ENCODE data around the gene PPP2R5C. TPM values are rescaled to one million over a fixed set of nuclear protein-coding genes. Genes with fewer than 3 reads are reported as not detected.

PPP2R5C gene
- total RNA-seq, 1 experiment from 2014 or later = 80.3 TPM

DNA sequence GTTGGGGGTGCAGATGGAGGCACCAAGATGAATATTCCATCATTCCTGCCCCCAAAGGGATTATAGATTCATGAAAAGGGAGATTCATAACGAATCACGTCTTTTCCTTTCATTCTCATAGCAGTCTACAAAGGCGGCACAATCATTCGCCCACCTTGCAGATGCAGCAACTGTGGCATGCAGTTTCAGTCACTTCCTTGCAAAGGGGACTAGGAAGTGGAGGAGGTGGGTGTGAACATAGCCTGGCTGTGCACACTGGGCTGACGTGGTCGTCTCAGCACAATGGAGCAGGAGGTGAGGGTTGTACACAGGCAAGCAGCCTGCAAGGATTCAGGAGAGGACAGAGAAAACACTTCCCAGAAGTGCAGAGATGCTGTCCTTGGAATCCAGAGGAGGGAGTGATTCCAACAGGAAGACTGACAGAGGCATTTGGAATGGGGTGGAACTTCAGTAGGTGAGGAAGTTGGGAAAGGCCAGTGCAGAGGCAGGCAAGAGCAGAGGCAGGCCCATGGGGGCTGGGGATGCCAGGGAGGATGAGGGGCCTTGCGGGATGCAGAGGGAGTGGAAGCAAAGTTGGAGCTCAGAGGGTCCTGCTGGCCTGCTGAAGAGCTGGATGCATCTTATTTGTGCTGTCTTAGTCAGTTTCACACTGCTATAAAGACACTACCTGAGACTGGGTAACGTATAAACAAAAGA lies 21.9 kb upstream of the PPP2R5C start:
- ATAC-seq (no peak), DNase-seq (ENCODE audit: low read depth, low spot score) (no peak)
- H3K36me3 ChIP-seq (ENCODE audit: control insufficient read depth, insufficient read depth, low read length) = no peaks in the 10 kb centered on the region
- TF ChIP-seq TCF7L2 (IDR thresholded peaks at IDR 0.05; ENCODE audit: low read depth, low read length) (no peak), POLR2AphosphoS5 (IDR thresholded peaks at IDR 0.05; ENCODE audit: low read depth, low read length) (no peak), SIN3A (IDR thresholded peaks at IDR 0.05; ENCODE audit: borderline replicate concordance, insufficient read depth, low read depth, low read length) (no peak)
- TF ChIP-seq, protein P1, sequence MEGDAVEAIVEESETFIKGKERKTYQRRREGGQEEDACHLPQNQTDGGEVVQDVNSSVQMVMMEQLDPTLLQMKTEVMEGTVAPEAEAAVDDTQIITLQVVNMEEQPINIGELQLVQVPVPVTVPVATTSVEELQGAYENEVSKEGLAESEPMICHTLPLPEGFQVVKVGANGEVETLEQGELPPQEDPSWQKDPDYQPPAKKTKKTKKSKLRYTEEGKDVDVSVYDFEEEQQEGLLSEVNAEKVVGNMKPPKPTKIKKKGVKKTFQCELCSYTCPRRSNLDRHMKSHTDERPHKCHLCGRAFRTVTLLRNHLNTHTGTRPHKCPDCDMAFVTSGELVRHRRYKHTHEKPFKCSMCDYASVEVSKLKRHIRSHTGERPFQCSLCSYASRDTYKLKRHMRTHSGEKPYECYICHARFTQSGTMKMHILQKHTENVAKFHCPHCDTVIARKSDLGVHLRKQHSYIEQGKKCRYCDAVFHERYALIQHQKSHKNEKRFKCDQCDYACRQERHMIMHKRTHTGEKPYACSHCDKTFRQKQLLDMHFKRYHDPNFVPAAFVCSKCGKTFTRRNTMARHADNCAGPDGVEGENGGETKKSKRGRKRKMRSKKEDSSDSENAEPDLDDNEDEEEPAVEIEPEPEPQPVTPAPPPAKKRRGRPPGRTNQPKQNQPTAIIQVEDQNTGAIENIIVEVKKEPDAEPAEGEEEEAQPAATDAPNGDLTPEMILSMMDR (IDR thresholded peaks at IDR 0.05) = no peak
- TF ChIP-seq, protein P2, sequence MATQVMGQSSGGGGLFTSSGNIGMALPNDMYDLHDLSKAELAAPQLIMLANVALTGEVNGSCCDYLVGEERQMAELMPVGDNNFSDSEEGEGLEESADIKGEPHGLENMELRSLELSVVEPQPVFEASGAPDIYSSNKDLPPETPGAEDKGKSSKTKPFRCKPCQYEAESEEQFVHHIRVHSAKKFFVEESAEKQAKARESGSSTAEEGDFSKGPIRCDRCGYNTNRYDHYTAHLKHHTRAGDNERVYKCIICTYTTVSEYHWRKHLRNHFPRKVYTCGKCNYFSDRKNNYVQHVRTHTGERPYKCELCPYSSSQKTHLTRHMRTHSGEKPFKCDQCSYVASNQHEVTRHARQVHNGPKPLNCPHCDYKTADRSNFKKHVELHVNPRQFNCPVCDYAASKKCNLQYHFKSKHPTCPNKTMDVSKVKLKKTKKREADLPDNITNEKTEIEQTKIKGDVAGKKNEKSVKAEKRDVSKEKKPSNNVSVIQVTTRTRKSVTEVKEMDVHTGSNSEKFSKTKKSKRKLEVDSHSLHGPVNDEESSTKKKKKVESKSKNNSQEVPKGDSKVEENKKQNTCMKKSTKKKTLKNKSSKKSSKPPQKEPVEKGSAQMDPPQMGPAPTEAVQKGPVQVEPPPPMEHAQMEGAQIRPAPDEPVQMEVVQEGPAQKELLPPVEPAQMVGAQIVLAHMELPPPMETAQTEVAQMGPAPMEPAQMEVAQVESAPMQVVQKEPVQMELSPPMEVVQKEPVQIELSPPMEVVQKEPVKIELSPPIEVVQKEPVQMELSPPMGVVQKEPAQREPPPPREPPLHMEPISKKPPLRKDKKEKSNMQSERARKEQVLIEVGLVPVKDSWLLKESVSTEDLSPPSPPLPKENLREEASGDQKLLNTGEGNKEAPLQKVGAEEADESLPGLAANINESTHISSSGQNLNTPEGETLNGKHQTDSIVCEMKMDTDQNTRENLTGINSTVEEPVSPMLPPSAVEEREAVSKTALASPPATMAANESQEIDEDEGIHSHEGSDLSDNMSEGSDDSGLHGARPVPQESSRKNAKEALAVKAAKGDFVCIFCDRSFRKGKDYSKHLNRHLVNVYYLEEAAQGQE (IDR thresholded peaks at IDR 0.05; ENCODE audit: insufficient read depth in 1 of 2, low read depth in 2 of 2, low read length in 1 of 2) = no peak
- intact Hi-C loops (cut with micrococcal nuclease; ENCODE audit: unreplicated experiment) = no loop called here
- BruUV-seq (replicated peaks) = no TSS peak
- ChIA-PET POLR2A (no interaction called here), CTCF (no interaction called here)
- no peaks in the 10 kb centered on the region for H3K9me3 ChIP-seq (ENCODE audit: control insufficient read depth, insufficient read depth, low read depth, low read length)
- H3K27me3 ChIP-seq (ENCODE audit: control insufficient read depth, insufficient read depth, low read length) = no peaks in the 10 kb centered on the region
- in situ Hi-C loops (cut with HindIII; ENCODE audit: low pct_unique_long_range_greater_than_20kb, low sequenced_read_pairs) = no loop called here
- H3K4me1 ChIP-seq (ENCODE audit: control insufficient read depth, insufficient read depth, low read length) = no peaks in the 10 kb centered on the region
- H3K4me3 ChIP-seq (ENCODE audit: low read depth in 2 of 2, low read length in 2 of 2) = no peak overlapping the region
- H3K27ac ChIP-seq (ENCODE audit: low read length) = no peak overlapping the region

DNA sequence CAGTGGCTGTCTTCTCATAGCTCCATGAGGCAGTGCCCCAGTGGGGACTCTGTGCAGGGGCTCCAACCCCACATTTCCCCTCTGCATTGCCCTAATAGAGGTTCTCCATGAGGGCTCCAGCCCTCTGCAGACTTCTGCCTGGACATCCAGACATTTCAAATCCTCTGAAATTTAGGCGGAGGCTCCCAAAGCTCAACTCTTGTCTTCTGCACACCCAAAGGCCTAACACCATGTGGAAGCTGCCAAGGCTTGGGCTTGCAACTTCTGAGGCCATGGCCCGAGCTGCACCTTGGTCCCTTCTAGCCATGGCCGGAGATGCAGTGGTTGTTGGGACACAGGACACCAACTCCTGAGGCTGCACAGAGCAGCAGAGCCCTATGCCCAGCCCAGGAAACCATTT lies 20.5 kb upstream of the PPP2R5C start:
- DNase-seq (ENCODE audit: low read depth, low spot score) (no peak), ATAC-seq (no peak)
- no TSS peak for BruUV-seq (replicated peaks)
- H3K4me1 ChIP-seq (ENCODE audit: control insufficient read depth, insufficient read depth, low read length) = no peaks in the 10 kb centered on the region
- in situ Hi-C loops (cut with HindIII; ENCODE audit: low pct_unique_long_range_greater_than_20kb, low sequenced_read_pairs) (no loop called here), intact Hi-C loops (cut with micrococcal nuclease; ENCODE audit: unreplicated experiment) (no loop called here)
- no peaks in the 10 kb centered on the region for H3K27me3 ChIP-seq (ENCODE audit: control insufficient read depth, insufficient read depth, low read length)
- ChIA-PET POLR2A (no interaction called here), CTCF (no interaction called here)
- no peaks in the 10 kb centered on the region for H3K9me3 ChIP-seq (ENCODE audit: control insufficient read depth, insufficient read depth, low read depth, low read length)
- TF ChIP-seq, protein P2 (IDR thresholded peaks at IDR 0.05; ENCODE audit: insufficient read depth in 1 of 2, low read depth in 2 of 2, low read length in 1 of 2) = no peak
- TF ChIP-seq, protein P1 (IDR thresholded peaks at IDR 0.05) = no peak
- TF ChIP-seq SIN3A (IDR thresholded peaks at IDR 0.05; ENCODE audit: borderline replicate concordance, insufficient read depth, low read depth, low read length) = no peak
- TF ChIP-seq TCF7L2 (IDR thresholded peaks at IDR 0.05; ENCODE audit: low read depth, low read length) = no peak
- TF ChIP-seq POLR2AphosphoS5 (IDR thresholded peaks at IDR 0.05; ENCODE audit: low read depth, low read length) = no peak
- H3K27ac ChIP-seq (ENCODE audit: low read length) = no peak overlapping the region
- H3K4me3 ChIP-seq (ENCODE audit: low read depth in 2 of 2, low read length in 2 of 2) = no peak overlapping the region
- no peaks in the 10 kb centered on the region for H3K36me3 ChIP-seq (ENCODE audit: control insufficient read depth, insufficient read depth, low read length)
